ENCODE results near the gene ZNF575.

Gene ZNF575

DNA sequence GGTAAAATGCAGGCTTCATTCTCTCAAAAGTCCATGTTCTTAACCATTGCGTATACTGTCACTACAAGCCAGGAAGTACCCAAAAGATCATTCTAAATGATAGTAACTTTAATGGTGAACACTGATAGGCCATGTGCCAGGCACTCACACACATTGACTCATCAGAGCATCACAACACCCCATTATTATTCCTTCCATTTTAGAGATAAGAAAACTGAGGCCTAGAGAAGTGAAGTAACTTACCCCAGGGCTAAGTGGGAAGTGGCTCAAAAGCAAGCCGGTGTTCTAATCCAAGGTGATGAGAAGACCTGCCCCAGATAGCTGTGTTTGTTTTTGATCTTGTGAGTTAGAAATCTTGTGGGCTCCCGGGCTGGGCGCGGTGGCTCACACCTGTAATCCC lies 27.0 kb upstream of the ZNF575 start:
- no peak for TF ChIP-seq TAF1 (IDR thresholded peaks at IDR 0.05; ENCODE audit: borderline replicate concordance, insufficient read depth, low read length)
- no peak for TF ChIP-seq REST (IDR thresholded peaks at IDR 0.05; ENCODE audit: insufficient read depth in 1 of 2, low read depth in 2 of 2, low read length in 2 of 2)
- TF ChIP-seq FOXP2 (optimal IDR thresholded peaks at IDR 0.05; ENCODE audit: borderline replicate concordance, extremely low read depth, extremely low read length, insufficient read depth) = no peak
- no peak for TF ChIP-seq POLR2AphosphoS5 (IDR thresholded peaks at IDR 0.05; ENCODE audit: low read depth, low read length)
- no peak for TF ChIP-seq SIN3A (IDR thresholded peaks at IDR 0.05; ENCODE audit: borderline replicate concordance, insufficient read depth, low read length)

- TF ChIP-seq TAF1 (IDR thresholded peaks at IDR 0.05; ENCODE audit: borderline replicate concordance, insufficient read depth, low read length) = no peak
- no peak for TF ChIP-seq POLR2AphosphoS5 (IDR thresholded peaks at IDR 0.05; ENCODE audit: low read depth, low read length)
- TF ChIP-seq SIN3A (IDR thresholded peaks at IDR 0.05; ENCODE audit: borderline replicate concordance, insufficient read depth, low read length) = no peak
- no peak for TF ChIP-seq REST (IDR thresholded peaks at IDR 0.05; ENCODE audit: insufficient read depth in 1 of 2, low read depth in 2 of 2, low read length in 2 of 2)
- TF ChIP-seq FOXP2 (optimal IDR thresholded peaks at IDR 0.05; ENCODE audit: borderline replicate concordance, extremely low read depth, extremely low read length, insufficient read depth) = no peak
Observed at GRCh38 chr19:43506629-43507028, 26.4 kb upstream of the ZNF575 start.

DNA sequence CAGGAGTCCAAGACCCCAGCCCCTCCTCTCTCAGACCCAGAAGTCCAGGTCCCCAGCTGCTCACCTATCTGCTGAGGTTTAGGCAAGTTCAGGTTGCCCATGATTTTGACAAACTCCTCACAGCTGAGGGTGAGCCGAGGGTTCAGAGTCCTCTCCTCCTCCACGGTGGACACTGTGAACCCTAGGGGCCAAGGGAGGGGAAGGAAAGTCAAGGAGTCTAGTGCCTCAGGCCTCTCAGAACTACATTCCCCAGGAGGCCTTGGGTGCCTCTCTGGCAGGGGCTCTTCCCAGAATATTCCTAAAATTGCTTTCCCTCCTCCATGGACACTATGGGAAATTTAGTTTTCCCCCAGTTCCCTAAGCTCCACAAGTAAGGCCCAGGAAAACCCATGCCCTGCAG lies 25.1 kb upstream of the ZNF575 start:
- TF ChIP-seq SIN3A (IDR thresholded peaks at IDR 0.05; ENCODE audit: borderline replicate concordance, insufficient read depth, low read length) = no peak
- no peak for TF ChIP-seq REST (IDR thresholded peaks at IDR 0.05; ENCODE audit: insufficient read depth in 1 of 2, low read depth in 2 of 2, low read length in 2 of 2)
- no peak for TF ChIP-seq TAF1 (IDR thresholded peaks at IDR 0.05; ENCODE audit: borderline replicate concordance, insufficient read depth, low read length)
- TF ChIP-seq FOXP2 (optimal IDR thresholded peaks at IDR 0.05; ENCODE audit: borderline replicate concordance, extremely low read depth, extremely low read length, insufficient read depth) = no peak
- TF ChIP-seq POLR2AphosphoS5 (IDR thresholded peaks at IDR 0.05; ENCODE audit: low read depth, low read length) = no peak

GRCh38 chr19:43510713-43511112 lies 22.3 kb upstream of the ZNF575 start:
- TF ChIP-seq TAF1 (IDR thresholded peaks at IDR 0.05; ENCODE audit: borderline replicate concordance, insufficient read depth, low read length) = no peak
- TF ChIP-seq REST (IDR thresholded peaks at IDR 0.05; ENCODE audit: insufficient read depth in 1 of 2, low read depth in 2 of 2, low read length in 2 of 2) = no peak
- TF ChIP-seq FOXP2 (optimal IDR thresholded peaks at IDR 0.05; ENCODE audit: borderline replicate concordance, extremely low read depth, extremely low read length, insufficient read depth) = no peak
- no peak for TF ChIP-seq POLR2AphosphoS5 (IDR thresholded peaks at IDR 0.05; ENCODE audit: low read depth, low read length)
- no peak for TF ChIP-seq SIN3A (IDR thresholded peaks at IDR 0.05; ENCODE audit: borderline replicate concordance, insufficient read depth, low read length)

DNA sequence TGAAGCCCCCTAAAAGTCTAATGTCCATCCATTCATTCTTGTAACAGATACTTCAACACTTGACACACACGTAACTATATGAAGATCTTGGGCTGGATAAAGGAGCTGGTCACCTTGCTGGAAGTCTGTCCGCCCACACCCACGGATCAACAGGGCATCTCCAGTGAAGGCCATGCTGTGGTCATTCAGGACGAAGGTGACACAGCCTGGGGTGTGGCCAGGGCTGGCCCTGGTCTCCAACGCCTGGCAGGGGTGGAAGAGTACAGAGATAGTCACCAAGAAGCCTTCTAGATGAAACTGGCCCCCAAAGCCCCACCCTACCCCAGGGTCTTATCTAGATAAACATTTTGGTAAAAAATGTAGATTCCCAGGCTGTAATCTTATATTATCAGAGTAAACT lies 21.7 kb upstream of the ZNF575 start:
- TF ChIP-seq FOXP2 (optimal IDR thresholded peaks at IDR 0.05; ENCODE audit: borderline replicate concordance, extremely low read depth, extremely low read length, insufficient read depth) = no peak
- TF ChIP-seq TAF1 (IDR thresholded peaks at IDR 0.05; ENCODE audit: borderline replicate concordance, insufficient read depth, low read length) = no peak
- TF ChIP-seq POLR2AphosphoS5 (IDR thresholded peaks at IDR 0.05; ENCODE audit: low read depth, low read length) = no peak
- TF ChIP-seq SIN3A (IDR thresholded peaks at IDR 0.05; ENCODE audit: borderline replicate concordance, insufficient read depth, low read length) = no peak
- TF ChIP-seq REST (IDR thresholded peaks at IDR 0.05; ENCODE audit: insufficient read depth in 1 of 2, low read depth in 2 of 2, low read length in 2 of 2) = no peak
